ENCODE data around the gene TCF20.

The TCF20 gene

GRCh38 chr22:42280836-42281235 is 10.4 kb upstream of the TCF20 start:
- no peak overlapping the region for H2AK5ac ChIP-seq (ENCODE audit: low read length, severe bottlenecking)
- no peak overlapping the region for H3K9ac ChIP-seq (ENCODE audit: low read length)

GRCh38 chr22:42280140-42280539 is 9.7 kb upstream of the TCF20 start:
- Histone ChIP-seq H3K18ac (ENCODE audit: low read depth in 1 of 2, low read length in 2 of 2) (no peak overlapping the region), H3K27me3 (ENCODE audit: control insufficient read depth in 1 of 2, insufficient read depth in 1 of 2, low read length in 2 of 2) (peaks cover 46 to 75% of the 10 kb centered on the region in 2 experiments), H3K9ac (ENCODE audit: low read length) (no peak overlapping the region), H3K27ac (ENCODE audit: low read length, poor library complexity, severe bottlenecking) (no peak overlapping the region), H4K8ac (ENCODE audit: low read length) (no peak overlapping the region), H3K4me2 (ENCODE audit: low read length, poor library complexity, severe bottlenecking) (no peak overlapping the region), H3K4ac (ENCODE audit: low read depth in 1 of 2, low read length in 2 of 2) (no peak overlapping the region), H3K4me3 (ENCODE audit: insufficient read depth in 1 of 2, low read depth in 1 of 2, low read length in 2 of 2) (no peak overlapping the region), H3K23ac (ENCODE audit: low read length in 2 of 2) (no peak overlapping the region), H3K14ac (ENCODE audit: low read length in 2 of 2) (no peak overlapping the region), H2BK120ac (ENCODE audit: low read depth, low read length) (no peak overlapping the region), H2BK15ac (ENCODE audit: low read depth, poor library complexity, severe bottlenecking) (no peak overlapping the region), H3K9me3 (ENCODE audit: control insufficient read depth, low read length) (no peaks in the 10 kb centered on the region), H3K4me1 (ENCODE audit: control insufficient read depth, insufficient read depth, low read depth, low read length) (peaks cover 13% of the 10 kb centered on the region), H3K36me3 (ENCODE audit: control insufficient read depth in 1 of 2, insufficient read depth in 2 of 2, low read depth in 1 of 2, low read length in 2 of 2) (no peaks in the 10 kb centered on the region), H2BK12ac (ENCODE audit: low read length in 2 of 2) (no peak overlapping the region), H2BK5ac (ENCODE audit: low read depth, low read length, poor library complexity, severe bottlenecking) (no peak overlapping the region), H2AFZ (ENCODE audit: low read depth, low read length) (no peak overlapping the region), H3K79me1 (replicated peaks; ENCODE audit: low read length, poor library complexity, severe bottlenecking) (no peaks in the 10 kb centered on the region), H2AK5ac (ENCODE audit: low read length, severe bottlenecking) (no peak overlapping the region), H4K91ac (ENCODE audit: low read length) (peak overlapping the region; percentile 19)
- 90% methylated on average over 9 of the region's 9 CpGs for WGBS
- DNase-seq, result no peak

More at GRCh38 chr22:42280836-42281235, 10.4 kb upstream of the TCF20 start:
- Histone ChIP-seq H3K36me3 (ENCODE audit: control insufficient read depth in 1 of 2, insufficient read depth in 2 of 2, low read depth in 1 of 2, low read length in 2 of 2) (no peaks in the 10 kb centered on the region), H3K23ac (ENCODE audit: low read length in 2 of 2) (no peak overlapping the region), H3K4me1 (ENCODE audit: control insufficient read depth, insufficient read depth, low read depth, low read length) (peaks cover 13% of the 10 kb centered on the region), H3K79me1 (replicated peaks; ENCODE audit: low read length, poor library complexity, severe bottlenecking) (no peaks in the 10 kb centered on the region), H4K91ac (ENCODE audit: low read length) (no peak overlapping the region), H3K18ac (ENCODE audit: low read depth in 1 of 2, low read length in 2 of 2) (no peak overlapping the region), H2BK15ac (ENCODE audit: low read depth, poor library complexity, severe bottlenecking) (no peak overlapping the region), H3K4me2 (ENCODE audit: low read length, poor library complexity, severe bottlenecking) (no peak overlapping the region), H3K27me3 (ENCODE audit: control insufficient read depth in 1 of 2, insufficient read depth in 1 of 2, low read length in 2 of 2) (peaks cover 52 to 75% of the 10 kb centered on the region in 2 experiments), H2AFZ (ENCODE audit: low read depth, low read length) (no peak overlapping the region), H2BK12ac (ENCODE audit: low read length in 2 of 2) (no peak overlapping the region), H3K4ac (ENCODE audit: low read depth in 1 of 2, low read length in 2 of 2) (no peak overlapping the region), H2BK5ac (ENCODE audit: low read depth, low read length, poor library complexity, severe bottlenecking) (no peak overlapping the region), H3K4me3 (ENCODE audit: insufficient read depth in 1 of 2, low read depth in 1 of 2, low read length in 2 of 2) (no peak overlapping the region), H4K8ac (ENCODE audit: low read length) (no peak overlapping the region), H2BK120ac (ENCODE audit: low read depth, low read length) (no peak overlapping the region), H3K27ac (ENCODE audit: low read length, poor library complexity, severe bottlenecking) (no peak overlapping the region), H3K14ac (ENCODE audit: low read length in 2 of 2) (no peak overlapping the region), H3K9me3 (ENCODE audit: control insufficient read depth, low read length) (no peaks in the 10 kb centered on the region)
- DNase-seq, result no peak
- 80% methylated on average over 5 of the region's 5 CpGs for WGBS

DNA sequence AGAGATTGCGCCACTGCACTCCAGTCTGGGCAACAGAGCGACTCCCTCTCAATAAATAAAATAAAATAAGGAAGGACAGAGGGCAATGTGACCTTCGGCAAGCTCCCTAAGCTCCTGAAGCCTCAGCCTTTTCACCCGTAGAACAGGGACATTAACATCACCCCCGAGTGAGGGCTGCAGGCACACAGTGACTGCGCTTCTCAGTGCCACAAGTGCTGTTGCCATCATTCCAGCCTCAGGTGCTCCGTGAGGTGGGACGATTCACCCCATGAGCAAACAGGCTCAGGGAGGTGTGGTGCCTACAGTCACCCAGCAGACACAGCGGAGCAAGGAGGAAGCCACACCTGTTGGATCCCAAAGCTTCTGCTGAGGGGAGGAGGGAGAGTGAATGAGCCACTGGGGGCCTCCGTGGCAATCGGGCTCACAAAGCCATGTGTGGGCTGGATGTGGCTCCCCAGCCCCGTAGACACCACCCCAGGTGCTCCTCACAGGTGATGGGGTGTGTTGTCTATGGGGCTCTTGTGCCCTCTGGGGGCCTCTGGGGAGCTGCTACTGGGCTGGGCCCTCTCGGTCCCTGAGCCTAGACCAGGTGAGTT is 9.1 kb upstream of the TCF20 start:
- Histone ChIP-seq H2BK120ac (ENCODE audit: low read depth, low read length) (no peak overlapping the region), H2BK15ac (ENCODE audit: low read depth, poor library complexity, severe bottlenecking) (no peak overlapping the region), H3K4me1 (ENCODE audit: control insufficient read depth, insufficient read depth, low read depth, low read length) (peaks cover 13% of the 10 kb centered on the region), H2BK5ac (ENCODE audit: low read depth, low read length, poor library complexity, severe bottlenecking) (no peak overlapping the region), H3K27ac (ENCODE audit: low read length, poor library complexity, severe bottlenecking) (no peak overlapping the region), H2AK5ac (ENCODE audit: low read length, severe bottlenecking) (no peak overlapping the region), H3K18ac (ENCODE audit: low read depth in 1 of 2, low read length in 2 of 2) (no peak overlapping the region), H3K36me3 (ENCODE audit: control insufficient read depth in 1 of 2, insufficient read depth in 2 of 2, low read depth in 1 of 2, low read length in 2 of 2) (no peaks in the 10 kb centered on the region), H3K79me1 (replicated peaks; ENCODE audit: low read length, poor library complexity, severe bottlenecking) (no peaks in the 10 kb centered on the region), H3K9ac (ENCODE audit: low read length) (no peak overlapping the region), H3K27me3 (ENCODE audit: control insufficient read depth in 1 of 2, insufficient read depth in 1 of 2, low read length in 2 of 2) (peaks cover 40 to 69% of the 10 kb centered on the region in 2 experiments), H3K4me2 (ENCODE audit: low read length, poor library complexity, severe bottlenecking) (no peak overlapping the region), H3K4me3 (ENCODE audit: insufficient read depth in 1 of 2, low read depth in 1 of 2, low read length in 2 of 2) (no peak overlapping the region), H4K8ac (ENCODE audit: low read length) (no peak overlapping the region), H2BK12ac (ENCODE audit: low read length in 2 of 2) (no peak overlapping the region), H3K14ac (ENCODE audit: low read length in 2 of 2) (no peak overlapping the region), H3K23ac (ENCODE audit: low read length in 2 of 2) (no peak overlapping the region), H3K9me3 (ENCODE audit: control insufficient read depth, low read length) (no peaks in the 10 kb centered on the region), H3K4ac (ENCODE audit: low read depth in 1 of 2, low read length in 2 of 2) (no peak overlapping the region), H2AFZ (ENCODE audit: low read depth, low read length) (no peak overlapping the region), H4K91ac (ENCODE audit: low read length) (no peak overlapping the region)
- 94% methylated on average over 13 of the region's 13 CpGs for WGBS
- no peak for DNase-seq

DNA sequence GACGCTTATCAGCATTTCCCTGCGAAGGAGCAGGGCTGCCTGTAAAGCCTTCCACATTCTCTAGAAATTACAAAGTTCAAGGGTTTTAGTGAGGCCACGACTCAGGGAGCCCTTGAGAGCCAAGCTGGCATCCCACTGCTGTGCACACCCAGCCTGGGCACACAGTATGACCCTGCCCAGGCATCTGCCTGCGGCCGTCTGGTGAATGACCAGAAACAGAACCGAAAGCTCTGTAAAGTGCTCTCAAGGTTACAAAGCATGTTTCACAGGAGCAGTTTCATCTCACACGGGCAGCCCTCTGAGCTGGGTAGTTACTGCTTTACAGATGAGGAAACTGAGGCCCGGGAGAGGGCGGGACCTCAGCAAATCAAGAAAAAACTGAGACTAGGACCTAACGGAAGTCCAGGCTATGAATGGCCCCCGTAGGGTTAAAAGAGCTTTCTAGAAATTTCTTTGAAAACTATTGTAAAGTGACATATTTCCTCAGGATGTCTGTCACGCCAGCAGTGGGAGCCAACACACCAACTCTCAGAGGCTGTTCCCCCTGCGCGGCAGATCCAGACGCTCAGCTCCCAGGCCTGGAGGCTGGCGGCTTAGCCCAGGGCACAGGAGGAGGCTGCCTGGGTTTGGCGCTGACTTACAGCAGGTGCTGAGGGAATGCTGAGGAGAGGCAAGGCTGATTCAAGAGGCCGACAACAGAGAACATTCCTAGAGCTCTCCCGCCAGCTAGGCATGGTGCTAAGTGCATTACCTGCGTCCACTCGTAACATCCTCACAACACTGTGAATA is 7.7 kb upstream of the TCF20 start:
- WGBS, result 77% methylated on average over 21 of the region's 21 CpGs
- H2AK5ac ChIP-seq (ENCODE audit: low read length, severe bottlenecking), result no peak overlapping the region

More for the DNA sequence above, 7.7 kb upstream of the TCF20 start:
- H3K27me3 ChIP-seq (ENCODE audit: control insufficient read depth in 1 of 2, insufficient read depth in 1 of 2, low read length in 2 of 2), result peaks cover 30 to 61% of the 10 kb centered on the region in 2 experiments
- no peak overlapping the region for H3K14ac ChIP-seq (ENCODE audit: low read length in 2 of 2)
- H3K18ac ChIP-seq (ENCODE audit: low read depth in 1 of 2, low read length in 2 of 2), result no peak overlapping the region
- H3K79me1 ChIP-seq (replicated peaks; ENCODE audit: low read length, poor library complexity, severe bottlenecking), result no peaks in the 10 kb centered on the region
- peaks cover 9% of the 10 kb centered on the region for H3K4me1 ChIP-seq (ENCODE audit: control insufficient read depth, insufficient read depth, low read depth, low read length)
- no peaks in the 10 kb centered on the region for H3K36me3 ChIP-seq (ENCODE audit: control insufficient read depth in 1 of 2, insufficient read depth in 2 of 2, low read depth in 1 of 2, low read length in 2 of 2)
- H2BK120ac ChIP-seq (ENCODE audit: low read depth, low read length), result no peak overlapping the region
- H4K91ac ChIP-seq (ENCODE audit: low read length), result no peak overlapping the region
- no peak overlapping the region for H4K8ac ChIP-seq (ENCODE audit: low read length)
- H3K4ac ChIP-seq (ENCODE audit: low read depth in 1 of 2, low read length in 2 of 2), result no peak overlapping the region
- H3K27ac ChIP-seq (ENCODE audit: low read length, poor library complexity, severe bottlenecking), result no peak overlapping the region
- no peak overlapping the region for H2BK12ac ChIP-seq (ENCODE audit: low read length in 2 of 2)
- H3K9ac ChIP-seq (ENCODE audit: low read length), result no peak overlapping the region
- H3K4me2 ChIP-seq (ENCODE audit: low read length, poor library complexity, severe bottlenecking), result no peak overlapping the region
- H3K9me3 ChIP-seq (ENCODE audit: control insufficient read depth, low read length), result no peaks in the 10 kb centered on the region
- no peak for DNase-seq
- no peak overlapping the region for H3K4me3 ChIP-seq (ENCODE audit: insufficient read depth in 1 of 2, low read depth in 1 of 2, low read length in 2 of 2)
- H2BK5ac ChIP-seq (ENCODE audit: low read depth, low read length, poor library complexity, severe bottlenecking), result no peak overlapping the region
- no peak overlapping the region for H2AFZ ChIP-seq (ENCODE audit: low read depth, low read length)
- H3K23ac ChIP-seq (ENCODE audit: low read length in 2 of 2), result no peak overlapping the region
- H2BK15ac ChIP-seq (ENCODE audit: low read depth, poor library complexity, severe bottlenecking), result no peak overlapping the region

Measured in mesenchymal stem cell (in vitro differentiated cells and primary cell).